Fibroblast of pulmonary artery (primary cell): ENCODE measurements around the gene CCDC9.

Source experiments
- DNase-seq: peaks from one replicate; pipeline ENCODE4 v3.0.0-alpha.2; 2010; ENCODE audit warnings: low read depth
- H3K4me3 ChIP-seq: replicated peaks from 2 replicates; pipeline ENCODE4 v1.5.1; 2011; ENCODE audit warnings: low read depth, mild to moderate bottlenecking, control low read depth, low read length, moderate library complexity
- TF ChIP-seq, protein P1 (sequence below): IDR thresholded peaks from 2 replicates; pipeline ENCODE4 v1.5.1; 2011; ENCODE audit warnings: mild to moderate bottlenecking, control low read depth, low read length, inconsistent platforms; ENCODE audit errors: missing control alignments

The CCDC9 gene

GRCh38 chr19:47306303-47306702, 50.0 kb downstream of the CCDC9 start:
- TF ChIP-seq, protein P1, sequence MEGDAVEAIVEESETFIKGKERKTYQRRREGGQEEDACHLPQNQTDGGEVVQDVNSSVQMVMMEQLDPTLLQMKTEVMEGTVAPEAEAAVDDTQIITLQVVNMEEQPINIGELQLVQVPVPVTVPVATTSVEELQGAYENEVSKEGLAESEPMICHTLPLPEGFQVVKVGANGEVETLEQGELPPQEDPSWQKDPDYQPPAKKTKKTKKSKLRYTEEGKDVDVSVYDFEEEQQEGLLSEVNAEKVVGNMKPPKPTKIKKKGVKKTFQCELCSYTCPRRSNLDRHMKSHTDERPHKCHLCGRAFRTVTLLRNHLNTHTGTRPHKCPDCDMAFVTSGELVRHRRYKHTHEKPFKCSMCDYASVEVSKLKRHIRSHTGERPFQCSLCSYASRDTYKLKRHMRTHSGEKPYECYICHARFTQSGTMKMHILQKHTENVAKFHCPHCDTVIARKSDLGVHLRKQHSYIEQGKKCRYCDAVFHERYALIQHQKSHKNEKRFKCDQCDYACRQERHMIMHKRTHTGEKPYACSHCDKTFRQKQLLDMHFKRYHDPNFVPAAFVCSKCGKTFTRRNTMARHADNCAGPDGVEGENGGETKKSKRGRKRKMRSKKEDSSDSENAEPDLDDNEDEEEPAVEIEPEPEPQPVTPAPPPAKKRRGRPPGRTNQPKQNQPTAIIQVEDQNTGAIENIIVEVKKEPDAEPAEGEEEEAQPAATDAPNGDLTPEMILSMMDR: no peak
- H3K4me3 ChIP-seq: no peak overlapping the region
- no peak for DNase-seq

GRCh38 chr19:47309038-47309437, 52.7 kb downstream of the CCDC9 start:
- TF ChIP-seq, protein P1: no peak

DNA sequence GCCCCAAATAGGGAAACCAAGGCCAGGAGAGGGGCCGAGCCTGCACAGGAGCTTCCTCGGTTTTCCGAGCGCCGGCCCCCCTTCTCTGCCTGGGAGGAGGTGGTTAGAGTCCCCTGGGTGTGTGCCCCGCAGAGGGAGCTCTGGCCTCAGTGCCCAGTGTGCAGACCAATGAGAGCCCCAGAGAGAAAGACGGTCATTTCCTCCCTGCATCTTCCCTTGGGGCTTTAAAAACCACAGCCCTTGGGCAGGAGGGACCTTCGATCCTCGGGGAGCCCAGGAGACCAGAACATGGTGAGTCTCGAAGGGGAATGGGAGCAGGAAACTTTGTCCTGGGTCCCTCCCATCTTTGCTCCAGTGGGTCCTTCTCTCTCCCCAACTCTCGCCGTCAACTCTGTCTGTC, 53.3 kb downstream of the CCDC9 start, which contains the start of gene C5AR1:
Gene C5AR1, plus strand, starts transcription at position 254 of the 400 bp plus-strand sequence. Its CDS starts 35 bp downstream, at position 289.
- no peak within 1 kb of the TSS for H3K4me3 ChIP-seq
- TF ChIP-seq, protein P1: no peak
- DNase-seq: no peak

More at GRCh38 chr19:47309038-47309437, 52.7 kb downstream of the CCDC9 start:
- peak; percentile 39 for DNase-seq
- no peak overlapping the region for H3K4me3 ChIP-seq

GRCh38 chr19:47310323-47310722, 54.0 kb downstream of the CCDC9 start:
- no peak for DNase-seq
- TF ChIP-seq, protein P1: no peak
- no peak overlapping the region for H3K4me3 ChIP-seq

- TF ChIP-seq, protein P1: no peak
- no peak overlapping the region for H3K4me3 ChIP-seq
- peak; percentile 46 for DNase-seq
Measured at GRCh38 chr19:47310819-47311218, 54.5 kb downstream of the CCDC9 start.

GRCh38 chr19:47312366-47313006, 56.2 kb downstream of the CCDC9 start:
- no peak overlapping the region for H3K4me3 ChIP-seq

More at GRCh38 chr19:47312366-47313006, 56.2 kb downstream of the CCDC9 start:
- DNase-seq: no peak
- TF ChIP-seq, protein P1: no peak
